T-helper 1 cell treated with Interleukin-12 subunit alpha and Interleukin-12 subunit beta and Interleukin-4 antibody, amounts not matched to agents 30 μg/mL and 1 μg/mL, for 36 hours (primary cell): Measurements from ENCODE around the gene ATP2A3.

Source experiments
- H3K27ac Mint-ChIP-seq: one replicate; pipeline ENCODE4 v1.8.0; 2021; ENCODE audit warnings: mild to moderate bottlenecking, mixed read lengths
- H3K27me3 Mint-ChIP-seq: one replicate; pipeline ENCODE4 v1.8.0; 2021; ENCODE audit warnings: low read depth, mixed read lengths
- H3K36me3 Mint-ChIP-seq: one replicate; pipeline ENCODE4 v1.8.0; 2021; ENCODE audit warnings: low read depth, mixed read lengths
- H3K4me1 Mint-ChIP-seq: one replicate; pipeline ENCODE4 v1.8.0; 2021; ENCODE audit warnings: low read depth, mixed read lengths
- H3K4me3 Mint-ChIP-seq: one replicate; pipeline ENCODE4 v1.8.0; 2021; ENCODE audit warnings: mild to moderate bottlenecking, moderate library complexity, mixed read lengths
- H3K9me3 Mint-ChIP-seq: one replicate; pipeline ENCODE4 v1.8.0; 2021; ENCODE audit warnings: mixed read lengths

ATP2A3 gene

DNA sequence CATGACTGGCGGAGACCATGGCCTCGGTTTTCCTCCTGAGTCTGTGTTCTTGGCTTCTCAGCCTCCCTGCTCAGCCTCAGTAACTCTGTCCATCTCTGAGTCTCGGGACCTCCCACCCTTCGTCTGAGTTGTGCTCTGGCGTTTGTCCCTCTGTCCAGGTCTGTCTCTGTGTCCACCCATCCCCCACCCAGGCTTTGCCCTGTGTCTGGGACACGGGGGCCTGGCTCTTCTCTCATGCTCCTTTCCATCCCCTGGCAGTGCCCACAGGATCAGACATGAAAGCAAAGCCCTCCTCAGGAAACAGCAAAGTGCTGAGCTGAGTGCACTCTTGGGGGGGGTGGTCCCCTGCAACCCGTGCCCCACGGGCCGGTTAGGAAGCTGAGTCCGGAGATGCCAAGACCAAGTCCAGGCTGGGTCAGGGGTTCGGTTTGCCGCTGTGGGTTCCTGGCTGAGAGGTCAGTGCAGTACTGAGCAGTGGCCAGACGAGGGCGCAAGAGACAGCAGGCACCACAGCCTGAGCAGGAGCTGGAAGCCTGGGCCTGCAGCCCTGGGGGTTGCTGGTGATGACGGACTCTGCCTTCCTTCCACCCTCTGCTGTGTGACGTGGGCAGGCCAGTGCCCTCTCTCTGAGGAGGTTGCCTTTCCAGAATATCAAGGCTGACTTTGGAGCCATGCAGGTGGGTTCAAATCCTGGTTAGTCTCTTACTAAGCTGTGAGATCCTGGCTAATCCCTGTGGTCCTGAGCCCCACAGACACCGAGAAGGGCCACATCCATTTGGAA is 50.5 kb downstream of the ATP2A3 start:
- H3K27me3 Mint-ChIP-seq, result no peaks in the 10 kb centered on the region
- H3K4me3 Mint-ChIP-seq, result no peak overlapping the region
- H3K9me3 Mint-ChIP-seq, result no peaks in the 10 kb centered on the region
- peaks cover 22% of the 10 kb centered on the region for H3K4me1 Mint-ChIP-seq
- H3K27ac Mint-ChIP-seq, result peak overlapping the region; percentile 62
- no peaks in the 10 kb centered on the region for H3K36me3 Mint-ChIP-seq

DNA sequence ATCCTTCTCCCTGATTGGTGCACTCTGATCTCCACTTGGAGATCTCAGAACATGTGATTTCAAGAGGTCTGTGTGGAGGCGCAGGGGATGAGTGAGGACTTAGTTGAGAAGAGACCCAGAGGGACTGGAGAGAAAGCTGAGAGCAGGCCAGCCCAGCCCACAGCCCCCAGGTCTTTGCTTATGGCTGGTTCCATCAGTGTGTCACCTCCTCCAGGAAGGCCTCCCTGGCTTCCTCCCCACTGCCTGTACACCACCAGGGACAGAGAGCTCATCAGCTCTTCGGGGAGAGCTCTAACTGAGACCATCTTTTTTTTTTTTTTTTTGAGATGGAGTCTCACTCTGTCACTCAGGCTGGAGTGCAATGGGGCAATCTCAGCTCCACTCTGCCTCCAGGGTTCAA is 51.4 kb downstream of the ATP2A3 start:
- Mint-ChIP-seq H3K9me3 (no peaks in the 10 kb centered on the region), H3K27me3 (no peaks in the 10 kb centered on the region), H3K36me3 (no peaks in the 10 kb centered on the region), H3K4me3 (no peak overlapping the region), H3K4me1 (peaks cover 22% of the 10 kb centered on the region), H3K27ac (no peak overlapping the region)

DNA sequence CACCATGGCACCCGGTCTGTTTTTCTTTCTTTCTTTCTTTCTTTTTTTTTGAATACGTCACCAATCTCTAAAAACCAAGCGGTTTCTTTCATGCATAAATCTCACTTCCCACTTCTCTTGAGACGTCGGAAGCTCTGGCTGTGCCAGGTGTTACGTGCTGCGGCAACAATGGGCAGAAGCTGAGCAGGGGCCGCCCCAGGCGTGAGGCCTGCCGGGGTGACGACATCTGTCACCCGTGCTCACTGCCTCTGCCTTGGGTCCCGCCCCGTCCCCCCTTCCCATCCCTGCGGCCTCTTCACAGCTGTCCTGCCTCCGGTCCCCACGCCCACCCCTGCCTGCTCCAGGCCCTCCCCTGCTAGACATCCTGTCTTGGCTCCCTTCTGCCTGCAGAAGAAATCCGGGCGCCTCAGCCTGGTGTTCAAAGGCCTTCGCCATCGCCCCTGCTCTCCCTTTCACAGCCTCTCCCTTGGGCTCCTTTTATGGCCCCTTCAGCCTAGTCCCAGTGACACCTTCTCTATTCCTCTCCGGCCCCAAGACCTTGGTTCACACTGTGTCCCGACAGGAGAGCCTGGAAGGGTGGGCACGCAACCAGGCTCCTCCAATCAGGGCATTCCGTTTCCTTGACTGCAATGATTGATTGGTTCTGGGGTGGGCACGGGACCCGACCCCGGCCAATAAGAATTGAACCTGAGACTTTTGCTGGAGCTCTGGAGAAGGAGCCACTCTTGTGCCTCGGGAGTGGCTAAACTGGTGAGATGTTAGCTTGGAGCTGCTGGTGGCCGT is 52.8 kb downstream of the ATP2A3 start:
- H3K4me1 Mint-ChIP-seq, result peaks cover 22% of the 10 kb centered on the region
- H3K9me3 Mint-ChIP-seq, result no peaks in the 10 kb centered on the region
- H3K27me3 Mint-ChIP-seq, result no peaks in the 10 kb centered on the region
- peak overlapping the region; percentile 93 for H3K27ac Mint-ChIP-seq
- H3K36me3 Mint-ChIP-seq, result no peaks in the 10 kb centered on the region
- peak overlapping the region; percentile 69 for H3K4me3 Mint-ChIP-seq

DNA sequence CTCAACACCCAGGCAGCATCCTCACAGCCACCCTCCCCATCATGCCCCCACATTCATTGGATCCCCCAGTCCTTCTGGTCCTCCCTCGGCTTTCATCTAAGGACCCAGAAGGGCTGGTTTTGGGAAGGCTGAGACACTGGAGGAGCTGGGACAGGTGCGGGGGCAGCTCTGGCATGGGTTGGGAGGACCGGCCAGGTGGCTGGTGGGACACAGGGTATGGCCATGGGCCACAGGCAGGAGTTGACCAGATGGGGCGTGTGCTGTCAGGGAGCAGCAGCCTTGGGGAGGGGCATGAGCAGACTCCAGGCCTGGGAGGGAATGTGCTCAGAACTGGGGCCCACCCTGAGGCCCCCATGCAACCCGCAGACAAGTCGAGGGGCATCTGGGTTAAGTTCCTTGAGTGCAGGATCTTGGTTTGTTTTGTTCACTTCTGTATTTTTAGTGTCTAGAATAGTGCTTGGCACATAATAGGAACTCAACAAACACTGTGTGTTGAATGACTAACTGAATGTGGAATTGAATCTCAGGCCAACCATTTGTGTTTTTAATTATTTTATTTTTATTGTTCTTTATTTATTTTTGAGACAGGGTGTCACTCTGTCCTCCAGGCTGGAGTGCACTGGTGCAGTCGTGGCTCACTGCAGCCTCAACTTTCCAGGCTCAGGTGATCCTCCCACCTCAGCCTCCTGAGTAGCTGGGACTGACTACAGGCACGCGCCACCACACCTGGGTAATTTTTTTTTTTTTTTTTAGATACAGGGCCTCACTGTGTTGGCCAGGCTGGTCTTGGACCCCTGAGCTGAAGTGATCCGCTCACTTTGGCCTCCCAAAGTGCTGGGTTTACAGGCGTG is 53.6 kb downstream of the ATP2A3 start:
- no peaks in the 10 kb centered on the region for H3K36me3 Mint-ChIP-seq

DNA sequence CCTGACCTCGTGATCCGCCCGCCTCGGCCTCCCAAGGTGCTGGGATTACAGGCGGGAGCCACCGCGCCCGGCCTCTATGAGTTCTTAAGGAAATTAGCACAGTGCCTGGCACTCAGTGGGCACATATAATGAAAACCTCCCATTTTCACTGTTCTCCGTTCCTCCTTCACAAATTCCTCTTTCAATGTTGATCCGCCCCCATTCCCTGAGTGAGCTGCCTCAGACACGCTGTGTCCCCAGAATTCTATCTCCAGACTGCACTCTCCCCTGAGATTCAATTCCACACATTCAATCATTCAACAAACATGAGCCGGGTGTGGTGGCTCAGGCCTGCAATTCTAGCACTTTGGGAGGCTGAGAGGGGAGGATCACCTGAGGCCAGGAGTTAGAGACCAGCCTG is 55.0 kb downstream of the ATP2A3 start:
- Mint-ChIP-seq H3K36me3 (no peaks in the 10 kb centered on the region), H3K9me3 (no peaks in the 10 kb centered on the region), H3K27ac (no peak overlapping the region), H3K4me1 (peaks cover 19% of the 10 kb centered on the region), H3K4me3 (no peak overlapping the region), H3K27me3 (no peaks in the 10 kb centered on the region)

More for the DNA sequence above, 53.6 kb downstream of the ATP2A3 start:
- peaks cover 19% of the 10 kb centered on the region for H3K4me1 Mint-ChIP-seq
- H3K27me3 Mint-ChIP-seq, result no peaks in the 10 kb centered on the region
- H3K9me3 Mint-ChIP-seq, result no peaks in the 10 kb centered on the region
- no peak overlapping the region for H3K4me3 Mint-ChIP-seq
- H3K27ac Mint-ChIP-seq, result peak overlapping the region; percentile 93

DNA sequence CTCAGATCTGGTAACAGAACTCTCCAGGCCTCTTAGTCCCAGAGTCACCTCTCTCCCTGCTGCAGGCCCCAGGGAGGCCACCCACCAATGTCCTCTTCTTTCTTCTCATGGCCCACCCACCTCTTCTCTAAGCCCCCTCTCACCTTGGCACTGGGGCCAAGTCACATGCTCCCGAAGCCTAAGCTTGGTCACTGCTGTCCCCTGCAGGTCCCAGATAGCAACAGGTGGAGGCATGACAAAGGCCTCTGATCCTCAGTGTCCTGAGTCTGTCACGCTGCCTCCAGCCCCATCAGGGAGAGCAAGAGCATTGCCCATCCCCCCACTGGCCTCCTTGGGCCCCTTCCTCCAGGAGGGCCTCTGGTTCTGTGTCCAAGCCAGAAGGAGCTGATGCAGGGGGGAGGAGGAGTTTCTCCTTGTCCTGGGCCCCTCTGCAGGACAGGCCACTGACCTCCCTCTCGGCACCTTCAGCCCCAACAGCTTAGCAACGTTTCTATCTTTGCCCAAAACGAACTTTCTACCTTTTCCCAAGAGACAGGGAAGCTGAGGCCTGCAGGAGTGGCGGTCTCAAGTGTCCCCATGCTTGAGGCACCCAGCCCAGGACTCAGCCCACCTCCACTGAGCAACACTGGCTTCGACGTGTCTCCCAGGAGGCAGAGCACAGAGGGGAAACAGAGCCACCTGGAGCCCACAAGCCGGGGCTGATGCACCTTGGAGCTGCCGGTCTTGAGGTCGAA is 56.6 kb downstream of the ATP2A3 start:
- Mint-ChIP-seq H3K27ac (no peak overlapping the region), H3K4me1 (peaks cover 12% of the 10 kb centered on the region), H3K4me3 (no peak overlapping the region)

DNA sequence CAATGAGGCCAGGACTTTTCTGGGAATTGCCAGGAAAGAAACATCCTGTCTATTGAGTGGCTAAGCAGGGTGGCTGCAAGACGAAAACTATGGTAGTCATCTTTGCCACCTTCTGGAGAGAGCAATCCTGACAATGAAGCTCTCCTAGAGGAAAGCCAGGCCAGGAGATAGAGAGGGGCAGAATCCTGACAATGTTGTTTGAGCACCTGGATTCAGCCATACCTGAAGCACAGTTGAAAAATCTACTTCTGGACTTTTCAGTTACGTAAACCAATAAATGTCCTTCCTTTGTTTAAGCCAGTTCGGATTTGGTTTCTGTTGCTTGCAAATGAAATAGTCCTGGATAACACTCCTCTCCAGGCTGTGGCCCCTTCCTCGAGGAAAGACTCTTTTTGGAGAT is 57.4 kb downstream of the ATP2A3 start:
- H3K4me3 Mint-ChIP-seq, result no peak overlapping the region
- no peaks in the 10 kb centered on the region for H3K9me3 Mint-ChIP-seq
- H3K27ac Mint-ChIP-seq, result no peak overlapping the region
- peaks cover 11% of the 10 kb centered on the region for H3K4me1 Mint-ChIP-seq
- no peaks in the 10 kb centered on the region for H3K27me3 Mint-ChIP-seq
- H3K36me3 Mint-ChIP-seq, result no peaks in the 10 kb centered on the region

More for the DNA sequence above, 56.6 kb downstream of the ATP2A3 start:
- H3K27me3 Mint-ChIP-seq, result no peaks in the 10 kb centered on the region
- no peaks in the 10 kb centered on the region for H3K9me3 Mint-ChIP-seq
- no peaks in the 10 kb centered on the region for H3K36me3 Mint-ChIP-seq

DNA sequence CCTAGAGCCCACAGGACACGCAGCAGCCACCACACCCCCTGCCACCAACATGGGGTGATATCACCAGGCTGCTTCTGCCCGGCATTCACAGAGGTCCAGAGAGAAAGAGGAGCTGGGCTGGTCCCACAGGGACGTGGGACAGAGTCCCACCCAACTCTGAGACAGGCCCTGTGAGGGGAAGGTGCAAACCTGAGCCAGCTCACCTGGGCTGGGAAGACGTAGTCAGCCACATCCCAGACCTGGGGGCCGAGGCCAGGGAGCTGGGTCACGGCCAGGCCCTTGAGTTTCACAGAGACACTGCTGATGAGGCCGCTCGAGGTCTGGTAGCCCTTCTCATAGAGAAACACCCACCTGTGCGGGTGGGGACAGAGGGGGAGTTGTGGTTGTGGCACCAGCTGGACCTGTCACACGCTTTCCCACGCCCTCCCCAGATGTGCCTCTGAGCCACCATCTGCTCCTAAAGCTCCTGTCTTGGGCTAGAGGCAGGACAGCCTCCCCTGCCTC is 59.2 kb downstream of the ATP2A3 start:
- H3K27ac Mint-ChIP-seq, result no peak overlapping the region
- no peak overlapping the region for H3K4me3 Mint-ChIP-seq
- H3K9me3 Mint-ChIP-seq, result no peaks in the 10 kb centered on the region
- H3K27me3 Mint-ChIP-seq, result peaks cover 4% of the 10 kb centered on the region
- H3K4me1 Mint-ChIP-seq, result no peaks in the 10 kb centered on the region
- no peaks in the 10 kb centered on the region for H3K36me3 Mint-ChIP-seq

DNA sequence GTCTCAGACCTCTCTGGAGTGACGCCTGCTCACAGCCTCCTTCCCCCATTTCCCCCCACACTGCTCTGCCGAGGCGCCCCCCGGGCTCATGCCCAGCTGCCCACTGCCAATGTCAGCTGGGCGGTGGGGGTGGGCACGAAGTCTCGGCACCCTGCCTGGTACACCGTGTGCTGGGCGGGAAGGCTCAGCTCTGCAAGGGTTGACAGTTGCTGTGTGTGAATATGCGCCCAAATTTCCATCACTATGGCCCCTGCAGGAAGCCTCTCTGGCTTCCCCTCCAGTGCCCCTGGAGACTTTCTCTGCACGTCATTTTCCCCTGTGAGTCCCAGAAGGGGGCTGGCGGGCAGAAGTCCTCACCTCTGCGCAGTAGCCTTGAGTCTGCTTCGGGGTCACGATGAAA is 59.7 kb downstream of the ATP2A3 start:
- Mint-ChIP-seq H3K4me3 (no peak overlapping the region), H3K36me3 (no peaks in the 10 kb centered on the region), H3K4me1 (no peaks in the 10 kb centered on the region), H3K27ac (no peak overlapping the region), H3K27me3 (peaks cover 4% of the 10 kb centered on the region), H3K9me3 (no peaks in the 10 kb centered on the region)

DNA sequence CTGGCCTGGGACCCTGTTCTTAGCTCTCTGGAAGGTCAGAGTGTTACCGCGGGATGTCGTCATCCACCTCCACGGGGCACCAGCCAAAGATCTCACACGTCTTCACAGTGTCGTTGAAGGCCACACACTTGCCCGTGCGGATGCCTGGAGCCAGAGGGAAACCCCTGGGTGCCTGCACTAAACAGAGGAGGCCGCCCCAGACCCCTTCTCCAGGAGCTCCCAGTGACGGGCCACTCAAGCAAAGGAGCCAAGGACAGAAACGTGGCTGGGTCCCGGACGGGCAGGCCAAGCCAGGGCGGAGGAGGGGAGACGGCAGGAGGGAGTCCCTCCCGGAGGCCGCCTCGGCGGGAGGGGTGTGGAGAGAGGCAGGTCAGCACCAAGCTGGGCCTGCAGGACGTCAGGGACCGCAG is 60.4 kb downstream of the ATP2A3 start:
- Mint-ChIP-seq H3K4me1 (no peaks in the 10 kb centered on the region), H3K36me3 (no peaks in the 10 kb centered on the region), H3K9me3 (no peaks in the 10 kb centered on the region), H3K4me3 (no peak overlapping the region), H3K27ac (no peak overlapping the region), H3K27me3 (peaks cover 4% of the 10 kb centered on the region)

DNA sequence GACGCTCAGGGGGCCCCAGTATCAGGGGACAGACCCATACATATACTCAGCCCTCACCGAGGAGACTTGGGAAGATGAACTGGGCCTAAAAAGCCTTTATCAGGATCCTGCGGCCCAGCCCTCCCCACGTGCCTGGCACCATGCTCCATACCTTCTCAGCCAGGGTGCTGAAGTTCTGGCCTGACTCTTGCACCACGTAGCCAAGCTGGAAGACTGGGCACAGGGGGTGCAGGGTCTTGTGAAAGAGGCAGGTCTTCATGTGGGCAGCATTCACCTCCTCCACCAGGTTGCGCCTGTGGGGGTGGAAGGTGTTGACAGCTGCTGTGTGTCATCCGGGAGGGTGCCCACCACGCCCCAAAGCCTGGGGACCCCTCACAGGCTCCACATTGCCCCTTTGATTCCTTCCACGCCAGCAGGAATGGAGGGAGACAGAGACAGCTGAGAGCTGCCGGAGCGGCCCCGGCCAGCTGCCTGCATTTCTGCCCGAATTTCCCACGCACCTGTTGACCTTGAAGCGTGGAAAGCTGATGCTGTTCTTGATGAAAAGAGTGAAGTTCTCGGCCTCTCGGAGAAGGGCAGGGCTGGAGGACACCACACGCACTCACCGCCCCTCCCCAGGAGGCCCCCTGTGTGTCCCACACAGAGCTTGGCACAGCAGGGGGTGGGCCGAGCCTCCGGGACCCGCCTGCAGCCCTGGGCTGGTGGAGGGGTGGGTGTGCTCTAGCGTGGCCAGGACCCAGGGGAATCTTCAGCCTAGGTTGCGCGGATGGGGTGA is 61.0 kb downstream of the ATP2A3 start:
- Mint-ChIP-seq H3K4me1 (no peaks in the 10 kb centered on the region), H3K36me3 (no peaks in the 10 kb centered on the region), H3K4me3 (no peak overlapping the region), H3K27me3 (peaks cover 4% of the 10 kb centered on the region), H3K27ac (no peak overlapping the region), H3K9me3 (no peaks in the 10 kb centered on the region)

DNA sequence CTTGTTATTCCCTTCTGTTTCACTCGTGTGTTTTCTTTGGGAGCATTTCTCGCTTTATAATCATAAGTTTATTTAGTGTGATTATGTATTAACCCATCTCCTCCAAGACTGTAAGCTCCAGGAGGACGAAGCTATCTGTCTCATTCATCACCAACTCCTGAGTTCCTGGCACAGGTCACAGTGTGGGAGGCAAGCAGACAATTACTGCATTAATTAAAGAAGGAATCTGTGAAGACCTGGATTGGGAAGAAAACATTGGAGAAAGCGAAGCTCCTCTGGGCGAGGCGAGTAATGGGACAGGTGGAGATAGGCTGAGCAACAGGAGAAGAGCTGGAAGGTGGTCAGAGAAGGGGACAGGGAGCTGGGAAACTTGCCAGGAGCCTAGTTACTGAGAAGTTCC is 63.6 kb downstream of the ATP2A3 start:
- no peaks in the 10 kb centered on the region for H3K4me1 Mint-ChIP-seq
- no peaks in the 10 kb centered on the region for H3K9me3 Mint-ChIP-seq
- no peak overlapping the region for H3K27ac Mint-ChIP-seq
- no peaks in the 10 kb centered on the region for H3K36me3 Mint-ChIP-seq
- H3K27me3 Mint-ChIP-seq, result peaks cover 4% of the 10 kb centered on the region
- no peak overlapping the region for H3K4me3 Mint-ChIP-seq

DNA sequence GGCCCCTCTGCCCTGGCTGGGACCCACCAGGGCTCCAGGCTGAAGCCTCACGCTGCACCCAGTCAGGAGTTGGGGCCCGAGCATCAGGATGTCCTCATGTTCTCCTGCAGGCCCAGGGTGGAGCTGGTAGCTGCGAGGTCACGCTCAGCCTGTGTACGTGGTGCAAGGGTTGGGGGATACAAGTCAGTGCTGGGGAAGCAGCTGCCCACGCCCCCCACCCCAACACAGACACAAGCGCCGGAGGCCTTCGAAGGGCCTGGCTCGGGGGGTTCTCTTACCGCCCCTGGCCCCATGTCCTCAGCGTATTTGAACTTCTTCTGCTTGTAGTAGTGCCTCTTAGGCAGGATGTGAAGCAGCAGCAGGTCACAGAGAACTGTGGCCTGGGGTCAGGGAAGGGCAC is 66.5 kb downstream of the ATP2A3 start:
- Mint-ChIP-seq H3K27ac (no peak overlapping the region), H3K27me3 (peaks cover 4% of the 10 kb centered on the region)

More for the DNA sequence above, 66.5 kb downstream of the ATP2A3 start:
- Mint-ChIP-seq H3K36me3 (no peaks in the 10 kb centered on the region), H3K9me3 (no peaks in the 10 kb centered on the region), H3K4me3 (no peak overlapping the region), H3K4me1 (peaks cover 8% of the 10 kb centered on the region)
